Calu3 (cell line): ENCODE results near the gene HOXC6. TPM values are rescaled to one million over a fixed set of nuclear protein-coding genes. Genes with fewer than 3 reads are reported as not detected.

Experiments
- BruUV-seq: library from RNA; stranded (reverse); fragments of 400-500 nt; replicated peaks from 2 replicates; lab custom pipeline; 2021; lab: Mats Ljungman, UMichigan
- CTCF ChIA-PET: fragments of 300-600 bp; sonication (Branson Sonifier 250); formaldehyde crosslinking; loops from one replicate; lab custom pipeline; 2022; ENCODE audit warnings: antibody characterized with exemption; lab: Charles Lee
- DNase-seq: peaks from one replicate; pipeline ENCODE4 v3.0.0; 2022
- H3K27ac Mint-ChIP-seq: one replicate; pipeline ENCODE4 v1.8.0; 2022; ENCODE audit warnings: mixed read lengths; ENCODE audit not compliant: unreplicated experiment
- H3K27me3 Mint-ChIP-seq: one replicate; pipeline ENCODE4 v1.8.0; 2022; ENCODE audit warnings: mixed read lengths; ENCODE audit not compliant: unreplicated experiment
- H3K36me3 Mint-ChIP-seq: one replicate; pipeline ENCODE4 v1.8.0; 2022; ENCODE audit warnings: mild to moderate bottlenecking, moderate library complexity, mixed read lengths; ENCODE audit not compliant: insufficient read depth, unreplicated experiment
- H3K4me1 Mint-ChIP-seq: one replicate; pipeline ENCODE4 v1.8.0; 2022; ENCODE audit warnings: mild to moderate bottlenecking, low read depth, mixed read lengths; ENCODE audit not compliant: unreplicated experiment
- H3K4me3 Mint-ChIP-seq: one replicate; pipeline ENCODE4 v1.8.0; 2022; ENCODE audit warnings: mild to moderate bottlenecking, low read depth, moderate library complexity, mixed read lengths; ENCODE audit not compliant: unreplicated experiment
- H3K9me3 Mint-ChIP-seq: one replicate; pipeline ENCODE4 v1.8.0; 2022; ENCODE audit warnings: low read depth, mixed read lengths; ENCODE audit not compliant: unreplicated experiment
- intact Hi-C: fragments of 100-400 bp; cut with micrococcal nuclease; formaldehyde crosslinking; loops from one replicate; pipeline ENCODE4 v1.10.0; 2022; ENCODE audit not compliant: unreplicated experiment
- total RNA-seq: library from RNA; stranded (reverse); gene quantifications from 2 replicates; pipeline ENCODE4 v1.2.3, GENCODE V29; 2022
- TF ChIP-seq, protein P1 (sequence below): fragments of 200-600 bp; IDR thresholded peaks from one replicate; pipeline ENCODE4 v1.8.0; 2022; ENCODE audit warnings: antibody characterized with exemption; ENCODE audit not compliant: unreplicated experiment

Gene HOXC6
- total RNA-seq, 1 experiment from 2014 or later = 1.2 TPM

DNA sequence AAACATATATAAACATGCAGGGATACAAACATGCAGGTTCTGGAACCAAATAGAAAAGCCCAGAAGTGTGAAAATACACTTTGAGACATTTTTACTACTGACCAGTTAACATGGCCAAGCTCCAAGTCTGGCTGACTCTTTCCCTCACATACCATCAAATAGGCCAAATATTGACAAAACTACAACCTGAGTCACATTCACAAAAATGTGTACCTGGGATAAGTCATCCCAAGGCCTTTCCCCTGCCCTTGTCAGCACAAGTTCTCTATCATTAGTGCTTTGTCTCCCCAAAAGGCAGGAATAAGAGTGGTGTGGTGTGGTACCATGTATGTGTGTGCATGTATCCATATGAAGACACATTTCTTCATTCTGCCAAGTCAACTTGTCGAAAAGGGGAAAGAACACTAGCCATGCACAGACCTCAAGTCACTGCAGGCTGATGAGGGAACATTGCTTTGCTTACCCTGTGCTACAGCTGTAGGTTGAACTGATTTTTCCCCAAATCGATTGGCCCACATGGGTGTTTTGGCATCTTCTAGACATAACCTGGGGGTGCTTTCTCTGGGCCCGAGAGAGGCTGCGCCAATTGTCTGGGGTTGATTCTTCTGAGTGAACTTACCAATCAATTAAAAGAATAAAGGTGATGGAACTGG lies 40.3 kb downstream of the HOXC6 start:
- no peak overlapping the region for H3K27ac Mint-ChIP-seq
- no peak for DNase-seq
- BruUV-seq = no TSS peak
- TF ChIP-seq, protein P1, sequence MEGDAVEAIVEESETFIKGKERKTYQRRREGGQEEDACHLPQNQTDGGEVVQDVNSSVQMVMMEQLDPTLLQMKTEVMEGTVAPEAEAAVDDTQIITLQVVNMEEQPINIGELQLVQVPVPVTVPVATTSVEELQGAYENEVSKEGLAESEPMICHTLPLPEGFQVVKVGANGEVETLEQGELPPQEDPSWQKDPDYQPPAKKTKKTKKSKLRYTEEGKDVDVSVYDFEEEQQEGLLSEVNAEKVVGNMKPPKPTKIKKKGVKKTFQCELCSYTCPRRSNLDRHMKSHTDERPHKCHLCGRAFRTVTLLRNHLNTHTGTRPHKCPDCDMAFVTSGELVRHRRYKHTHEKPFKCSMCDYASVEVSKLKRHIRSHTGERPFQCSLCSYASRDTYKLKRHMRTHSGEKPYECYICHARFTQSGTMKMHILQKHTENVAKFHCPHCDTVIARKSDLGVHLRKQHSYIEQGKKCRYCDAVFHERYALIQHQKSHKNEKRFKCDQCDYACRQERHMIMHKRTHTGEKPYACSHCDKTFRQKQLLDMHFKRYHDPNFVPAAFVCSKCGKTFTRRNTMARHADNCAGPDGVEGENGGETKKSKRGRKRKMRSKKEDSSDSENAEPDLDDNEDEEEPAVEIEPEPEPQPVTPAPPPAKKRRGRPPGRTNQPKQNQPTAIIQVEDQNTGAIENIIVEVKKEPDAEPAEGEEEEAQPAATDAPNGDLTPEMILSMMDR = no peak
- H3K4me1 Mint-ChIP-seq = no peaks in the 10 kb centered on the region
- peaks cover 69% of the 10 kb centered on the region for H3K27me3 Mint-ChIP-seq
- H3K9me3 Mint-ChIP-seq = no peaks in the 10 kb centered on the region
- CTCF ChIA-PET = interaction anchor here (1.1 kb wide), 1 partner anchor 72 kb away, joined by 3 read pairs; no protein-coding TSS in a partner anchor
- intact Hi-C loops = no loop called here
- H3K36me3 Mint-ChIP-seq = no peaks in the 10 kb centered on the region
- no peak overlapping the region for H3K4me3 Mint-ChIP-seq

DNA sequence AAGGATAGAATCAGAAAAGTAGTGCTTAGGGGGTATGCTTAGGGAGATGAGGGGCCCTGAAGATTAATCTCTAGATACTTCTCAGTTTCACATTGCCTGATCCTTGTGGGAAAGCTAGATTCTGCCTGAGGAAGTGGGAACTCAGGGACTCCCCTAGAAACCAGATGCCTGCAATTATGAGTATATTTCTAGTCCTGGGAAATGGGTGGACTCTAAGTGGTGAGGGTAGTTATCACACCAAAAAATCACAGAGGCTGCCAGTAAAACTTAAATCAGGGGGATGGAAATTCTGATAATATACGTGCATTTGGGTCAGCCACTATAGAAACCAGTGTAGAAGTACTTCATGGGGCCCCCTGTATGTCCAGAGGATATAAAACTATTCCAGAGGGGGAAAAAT lies 43.7 kb downstream of the HOXC6 start:
- Mint-ChIP-seq H3K4me1 (no peaks in the 10 kb centered on the region), H3K4me3 (no peak overlapping the region), H3K36me3 (no peaks in the 10 kb centered on the region), H3K9me3 (no peaks in the 10 kb centered on the region), H3K27ac (no peak overlapping the region), H3K27me3 (peaks cover 58% of the 10 kb centered on the region)
- CTCF ChIA-PET = no interaction called here
- TF ChIP-seq, protein P1 = no peak
- intact Hi-C loops = no loop called here
- BruUV-seq = no TSS peak
- DNase-seq = no peak

DNA sequence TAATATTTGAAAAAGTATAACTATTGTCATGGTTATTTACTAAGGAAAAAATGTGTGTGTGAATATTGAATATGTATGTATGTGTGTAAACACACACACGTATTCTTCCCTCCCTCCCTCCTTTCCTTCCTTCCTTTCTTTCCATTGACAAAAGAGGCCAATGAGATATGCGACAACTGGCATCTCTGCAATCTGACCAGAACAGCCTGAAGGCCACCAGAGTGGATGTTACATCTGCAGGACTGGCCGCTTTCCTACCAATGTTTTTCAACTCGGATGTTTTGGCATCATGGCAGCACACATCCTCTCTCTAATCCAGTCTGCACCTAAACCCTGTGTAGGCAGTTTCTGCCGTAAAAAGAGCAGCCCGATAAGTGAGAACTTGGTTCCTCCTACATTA lies 46.1 kb downstream of the HOXC6 start:
- no peaks in the 10 kb centered on the region for H3K36me3 Mint-ChIP-seq
- H3K9me3 Mint-ChIP-seq = no peaks in the 10 kb centered on the region
- no peak overlapping the region for H3K4me3 Mint-ChIP-seq
- DNase-seq = no peak
- intact Hi-C loops = no loop called here
- no TSS peak for BruUV-seq
- CTCF ChIA-PET = no interaction called here
- peaks cover 59% of the 10 kb centered on the region for H3K27me3 Mint-ChIP-seq
- H3K4me1 Mint-ChIP-seq = no peaks in the 10 kb centered on the region
- TF ChIP-seq, protein P1 = no peak
- H3K27ac Mint-ChIP-seq = no peak overlapping the region

- H3K27ac Mint-ChIP-seq = no peak overlapping the region
- no peaks in the 10 kb centered on the region for H3K9me3 Mint-ChIP-seq
- no peak overlapping the region for H3K4me3 Mint-ChIP-seq
- TF ChIP-seq, protein P1 = no peak
- H3K36me3 Mint-ChIP-seq = no peaks in the 10 kb centered on the region
- intact Hi-C loops = no loop called here
- no TSS peak for BruUV-seq
- no peak for DNase-seq
- H3K4me1 Mint-ChIP-seq = no peaks in the 10 kb centered on the region
- peaks cover 54% of the 10 kb centered on the region for H3K27me3 Mint-ChIP-seq
- CTCF ChIA-PET = interaction anchor here (0.6 to 0.7 kb wide), 2 partner anchors 92 to 106 kb away, joined by 3 read pairs; no protein-coding TSS in a partner anchor
Measured at GRCh38 chr12:54075409-54075808, 47.2 kb downstream of the HOXC6 start.
